GM19025 (cell line): Measurements from ENCODE around the gene FBL.
"Not testable (repeated sequence)": the region's sequence is repeated elsewhere in the genome, so short reads cannot be mapped to it uniquely, and the experiment has no call there.

Source experiments
- ATAC-seq: cut with Tn5 transposase; IDR thresholded peaks from one replicate; pipeline ENCODE4 v1.9.1; 2021; ENCODE audit warnings: mild to moderate bottlenecking, low read depth, moderate library complexity; ENCODE audit not compliant: unreplicated experiment

The FBL gene

DNA sequence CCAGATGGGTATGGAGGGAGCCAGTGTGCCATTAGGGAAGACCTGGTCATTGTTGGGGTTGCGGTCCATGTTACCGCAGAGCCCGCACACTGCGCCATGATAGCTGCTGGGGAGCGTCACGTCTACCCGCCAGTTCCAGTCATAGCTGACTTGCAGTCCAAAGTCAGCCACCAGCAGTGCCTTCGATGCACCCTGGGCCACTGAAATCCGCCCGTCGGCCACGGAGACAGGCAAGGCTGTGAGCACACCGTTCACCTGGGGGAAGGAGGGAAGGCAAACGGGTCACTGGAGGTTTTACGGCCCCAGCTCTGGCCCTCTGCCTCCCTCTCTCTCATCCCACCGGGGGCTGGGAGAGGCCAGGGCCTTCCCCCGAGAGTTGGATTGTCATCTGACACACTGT lies 31.8 kb upstream of the FBL start:
- ATAC-seq = not testable (repeated sequence)

DNA sequence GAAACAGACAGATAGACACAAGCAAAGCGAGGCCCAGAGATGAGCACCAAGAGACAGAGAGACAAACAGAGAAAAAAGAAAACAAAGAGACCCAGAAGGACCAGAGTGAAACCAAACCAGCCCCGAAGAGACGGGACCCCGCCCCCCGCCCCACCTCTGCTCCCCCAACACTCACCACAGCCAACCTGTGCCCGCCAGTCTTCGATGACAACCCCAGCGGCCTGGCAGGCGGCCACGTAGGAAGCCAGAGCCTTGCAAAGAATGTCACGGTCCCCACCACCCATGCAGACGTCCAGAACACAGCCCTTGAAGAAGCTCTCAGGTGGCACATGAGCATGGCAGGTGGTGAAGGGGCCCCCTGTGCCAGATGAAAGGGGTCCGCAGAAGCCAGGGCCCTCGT lies 31.3 kb upstream of the FBL start:
- ATAC-seq = not testable (repeated sequence)

- ATAC-seq = not testable (repeated sequence)
Measured at GRCh38 chr19:39876486-39876885, 30.3 kb upstream of the FBL start.

- not testable (repeated sequence) for ATAC-seq
Measured at GRCh38 chr19:39875401-39875864, 29.3 kb upstream of the FBL start.

GRCh38 chr19:39874404-39874803 lies 28.2 kb upstream of the FBL start:
- ATAC-seq = no peak

GRCh38 chr19:39873385-39873784 lies 27.2 kb upstream of the FBL start:
- ATAC-seq = no peak

GRCh38 chr19:39871886-39872866 lies 26.0 kb upstream of the FBL start:
- ATAC-seq = no peak

- ATAC-seq = no peak
Measured at GRCh38 chr19:39871362-39871761, 25.2 kb upstream of the FBL start.

- no peak for ATAC-seq
Measured at GRCh38 chr19:39870171-39870971, 24.2 kb upstream of the FBL start.

DNA sequence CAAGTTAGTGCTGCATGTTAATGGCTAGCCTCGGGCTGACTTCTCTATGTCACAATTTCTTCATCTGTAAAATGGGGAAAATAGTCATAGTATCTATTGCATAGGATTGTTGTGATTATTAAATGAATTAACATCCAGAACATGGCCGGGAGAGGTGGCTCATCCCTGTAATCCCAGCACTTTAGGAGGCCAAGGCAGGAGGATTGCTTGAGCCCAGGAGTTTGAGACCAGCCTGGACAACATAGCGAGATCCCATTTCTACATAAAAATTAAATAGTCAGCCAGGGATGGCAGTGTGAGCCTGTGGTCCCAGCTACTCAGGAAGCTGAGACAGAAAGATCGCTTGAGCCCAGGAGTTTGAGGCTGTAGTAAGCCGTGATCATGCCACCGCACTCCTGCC lies 21.8 kb upstream of the FBL start:
- no peak for ATAC-seq

GRCh38 chr19:39867133-39867532 lies 21.0 kb upstream of the FBL start:
- no peak for ATAC-seq

DNA sequence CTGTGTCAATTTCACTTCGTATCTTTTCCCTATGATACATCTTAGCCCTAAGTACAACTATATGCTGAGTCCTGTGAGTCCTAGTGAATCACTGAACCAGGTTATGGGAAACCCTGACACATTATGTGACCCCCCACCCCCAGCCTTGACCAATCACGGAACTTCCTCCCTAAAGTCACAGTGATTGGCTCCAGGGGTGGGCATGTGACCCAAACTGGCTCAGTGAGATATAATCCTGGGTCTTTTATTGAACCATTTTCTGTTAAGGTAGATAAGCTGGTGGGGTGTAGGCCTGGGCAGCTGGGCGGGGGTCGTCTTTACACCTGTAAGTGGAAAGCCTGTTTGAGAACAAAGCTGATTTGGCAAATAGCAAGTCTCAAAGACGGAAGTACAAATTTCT lies 19.8 kb upstream of the FBL start:
- no peak for ATAC-seq

- ATAC-seq = no peak
Measured at GRCh38 chr19:39865186-39865585, 19.0 kb upstream of the FBL start.

DNA sequence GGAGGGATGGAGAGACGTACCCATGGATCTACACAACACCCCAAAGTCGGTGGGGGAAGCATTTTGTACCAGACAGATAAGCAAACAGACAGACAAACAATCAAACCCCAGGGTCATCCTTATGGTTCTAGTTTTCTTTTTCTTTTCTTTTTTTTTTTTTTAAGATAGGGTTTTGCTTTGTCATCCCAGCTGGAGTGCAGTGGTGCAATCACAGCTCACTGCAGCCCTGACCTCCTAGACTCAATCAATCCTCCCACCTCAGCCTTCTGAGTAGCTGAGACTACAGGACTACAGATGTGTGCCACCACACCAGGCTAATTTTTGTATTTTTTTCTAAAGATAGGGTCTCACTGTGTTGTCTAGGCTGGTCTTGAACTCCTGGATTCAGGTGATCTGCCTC lies 17.9 kb upstream of the FBL start:
- no peak for ATAC-seq

DNA sequence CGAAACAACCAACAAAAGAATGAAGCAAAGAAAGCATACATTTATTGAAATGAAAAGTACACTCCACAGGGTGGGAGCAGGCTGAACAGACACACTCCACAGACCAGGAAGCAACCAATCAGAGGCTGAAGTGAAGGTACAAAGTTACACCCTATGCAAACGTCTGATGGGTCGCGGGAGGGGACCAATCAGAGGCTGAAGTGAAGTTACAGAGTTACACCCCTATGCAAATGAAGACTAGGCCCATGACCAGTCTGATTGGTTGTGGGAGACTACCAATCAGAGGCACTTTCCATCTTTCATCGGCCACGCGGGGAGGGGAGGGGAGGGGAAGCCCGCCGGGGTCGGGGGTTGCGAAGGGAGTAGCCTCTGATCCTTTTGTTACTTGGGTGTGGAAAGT lies 12.4 kb upstream of the FBL start:
- ATAC-seq = no peak

DNA sequence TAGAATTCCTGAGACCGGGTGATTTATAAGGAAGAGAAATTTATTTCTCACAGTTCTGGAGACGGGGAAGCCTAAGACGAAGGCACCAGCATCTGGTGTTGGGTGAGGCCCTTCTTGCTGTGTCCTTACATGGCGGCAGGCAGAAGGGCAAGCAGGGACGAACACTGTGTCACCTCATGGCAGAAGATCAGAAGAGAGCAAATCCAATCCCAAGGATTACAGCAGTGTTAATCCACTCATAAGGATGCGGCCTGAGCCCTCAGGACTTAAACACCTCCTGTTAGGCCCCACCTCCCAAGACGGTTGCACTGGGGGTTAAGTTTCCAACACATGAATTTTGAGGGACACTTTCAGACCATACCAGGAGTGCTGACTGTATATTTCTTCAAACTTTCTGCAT lies 6.7 kb upstream of the FBL start:
- no peak for ATAC-seq

GRCh38 chr19:39850892-39851291 lies 4.7 kb upstream of the FBL start:
- no peak for ATAC-seq

- ATAC-seq = no peak
Measured at GRCh38 chr19:39848392-39848791, 2.2 kb upstream of the FBL start.

GRCh38 chr19:39847525-39847924 lies 1.3 kb upstream of the FBL start:
- no peak for ATAC-seq

DNA sequence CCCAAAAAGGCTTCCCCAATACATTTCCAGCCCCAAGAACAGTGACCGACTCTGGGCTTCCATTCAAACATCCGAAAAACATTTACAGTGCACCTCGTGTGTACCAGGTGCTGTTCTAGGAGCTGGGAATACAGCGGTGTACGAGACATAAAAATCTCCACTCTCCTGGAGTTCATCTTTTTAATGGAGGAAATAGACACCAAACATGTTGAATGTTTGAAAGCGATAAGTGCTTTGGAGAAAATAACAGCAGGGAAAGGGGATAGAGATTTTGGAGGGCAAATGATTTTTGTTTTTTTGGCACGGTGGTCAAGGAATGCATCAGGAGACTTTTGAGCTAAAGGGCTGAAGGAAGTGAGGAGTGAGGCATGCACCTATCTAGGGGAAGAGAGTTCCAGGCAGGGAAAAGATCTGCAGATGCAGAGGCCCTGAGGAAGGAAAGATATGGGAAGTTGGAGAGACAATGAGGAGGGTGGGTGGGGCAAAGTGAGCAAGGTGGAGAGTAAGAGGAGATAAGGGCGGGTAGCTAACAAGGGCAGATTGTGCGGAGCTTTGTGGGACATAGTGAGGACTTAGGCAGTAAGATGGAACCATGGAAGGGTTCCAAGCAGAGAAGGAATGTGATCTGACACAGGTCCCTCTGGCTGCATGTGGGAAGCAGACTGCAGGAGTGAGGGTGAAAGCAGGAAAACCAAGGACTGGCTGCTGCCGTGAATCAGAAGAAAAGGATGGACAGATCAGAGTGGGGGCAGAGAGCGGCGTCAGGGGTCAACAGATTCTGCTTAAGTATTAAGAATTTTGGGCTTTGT lies 703 bp upstream of the FBL start:
- ATAC-seq = no peak

GRCh38 chr19:39845584-39845932 lies 621 bp downstream of the FBL start:
- ATAC-seq = no peak
